ENCODE results near the gene TGFA. TPM values are rescaled to one million over a fixed set of nuclear protein-coding genes. Genes with fewer than 3 reads are reported as not detected.

Gene TGFA
- total and polyA plus RNA-seq, 8 donors = 0.33 to 15.6 (median 0.73) TPM

- Histone ChIP-seq H3K36me3 (no peaks in the 10 kb centered on the region), H3K27ac (no peak overlapping the region), H3K4me1 (no peaks in the 10 kb centered on the region), H3K27me3 (peaks cover 0 to 13% of the 10 kb centered on the region in 2 donors), H3K4me3 (no peak overlapping the region), H3K9me3 (no peaks in the 10 kb centered on the region)
- DNase-seq (no peak), ATAC-seq (no peak)
- intact Hi-C loops (cut with DNase I) = no loop called here
- TF ChIP-seq CTCF (IDR thresholded peaks at IDR 0.05) = no peak
Observed at GRCh38 chr2:70403267-70404053, 150.2 kb downstream of the TGFA start.

- no peak for TF ChIP-seq CTCF (IDR thresholded peaks at IDR 0.05)
- DNase-seq (no peak), ATAC-seq (no peak)
- Histone ChIP-seq H3K27ac (no peak overlapping the region), H3K9me3 (no peaks in the 10 kb centered on the region), H3K36me3 (no peaks in the 10 kb centered on the region), H3K4me3 (no peak overlapping the region), H3K4me1 (no peaks in the 10 kb centered on the region), H3K27me3 (peaks cover 0 to 31% of the 10 kb centered on the region in 2 donors)
- intact Hi-C loops (cut with DNase I) = no loop called here
Observed at GRCh38 chr2:70400539-70400938, 153.1 kb downstream of the TGFA start.

GRCh38 chr2:70399046-70399445 is 154.6 kb downstream of the TGFA start:
- H3K4me3 ChIP-seq = no peak overlapping the region
- intact Hi-C loops (cut with DNase I) = no loop called here
- H3K36me3 ChIP-seq = no peaks in the 10 kb centered on the region
- TF ChIP-seq CTCF (IDR thresholded peaks at IDR 0.05) = no peak
- no peaks in the 10 kb centered on the region for H3K4me1 ChIP-seq
- peaks cover 0 to 31% of the 10 kb centered on the region in 2 donors for H3K27me3 ChIP-seq
- ATAC-seq (no peak), DNase-seq (no peak)
- H3K27ac ChIP-seq = no peak overlapping the region
- H3K9me3 ChIP-seq = no peaks in the 10 kb centered on the region

Other genes with a start within 250 kb of the TGFA start
- gene ADD2, start 214.4 kb upstream of the TGFA start, total RNA-seq = 10 to 100 TPM in 1 of 2 donors, under 1 TPM in 1; 0.92 to 12.2 TPM
- gene ADD2, start 214.4 kb upstream of the TGFA start, polyA plus RNA-seq (ENCODE audit: insufficient read length in 6 of 6) = 10 to 100 TPM in 1 of 6 donors, 1 to 10 TPM in 5; 4.6 to 10.0 (median 6.5) TPM
- not detected for gene FIGLA, start 236.8 kb upstream of the TGFA start, total RNA-seq
- gene FIGLA, start 236.8 kb upstream of the TGFA start, polyA plus RNA-seq (ENCODE audit: insufficient read length in 6 of 6) = not detected

Data from left lung (tissue), 10 donors.